Activated CD8-positive, alpha-beta memory T cell treated with anti-CD3 and anti-CD28 coated beads for 36 hours (primary cell): ENCODE measurements around the gene OR5D16. TPM values are rescaled to one million over a fixed set of nuclear protein-coding genes. Genes with fewer than 3 reads are reported as not detected.

Experiments
- total RNA-seq, 2 experiments: library from RNA; stranded (reverse); gene quantifications; one replicate each; pipeline ENCODE4 v1.2.3, GENCODE V29; 2021

The OR5D16 gene
- total RNA-seq, 2 experiments from 2014 or later, result not detected

Other genes with a start within 250 kb of the OR5D16 start
- not detected for gene OR4C11, start 231.1 kb upstream of the OR5D16 start, total RNA-seq
- not detected for gene OR4P4, start 203.6 kb upstream of the OR5D16 start, total RNA-seq
- gene OR4S2, start 190.4 kb upstream of the OR5D16 start, total RNA-seq, result not detected
- gene OR4C6, start 176.6 kb upstream of the OR5D16 start, total RNA-seq, result not detected
- gene OR5D13, start 65.3 kb upstream of the OR5D16 start, total RNA-seq, result not detected
- gene OR5D14, start 43.2 kb upstream of the OR5D16 start, total RNA-seq, result not detected
- gene OR5L1, start 27.4 kb upstream of the OR5D16 start, total RNA-seq, result not detected
- not detected for gene OR5D18, start 19.1 kb upstream of the OR5D16 start, total RNA-seq
- not detected for gene OR5L2, start 11.5 kb upstream of the OR5D16 start, total RNA-seq
- gene TRIM51, start 44.5 kb downstream of the OR5D16 start, total RNA-seq, result not detected
- not detected for gene OR5W2, start 75.8 kb downstream of the OR5D16 start, total RNA-seq
- not detected for gene OR5I1, start 97.6 kb downstream of the OR5D16 start, total RNA-seq
- not detected for gene OR10AG1, start 131.2 kb downstream of the OR5D16 start, total RNA-seq
- gene OR5F1, start 155.9 kb downstream of the OR5D16 start, total RNA-seq, result not detected
- gene OR5AS1, start 188.9 kb downstream of the OR5D16 start, total RNA-seq, result not detected